Suprapubic skin (tissue), 4 donors: Measurements from ENCODE around the gene CDHR4. TPM values are rescaled to one million over a fixed set of nuclear protein-coding genes. Genes with fewer than 3 reads are reported as not detected.
"Not testable (repeated sequence)": the region's sequence is repeated elsewhere in the genome, so short reads cannot be mapped to it uniquely, and the experiment has no call there.

Source experiments
- DNase-seq, 2 donors: peaks; one replicate each; pipeline ENCODE4 v3.0.0-alpha.2; 2019; ENCODE audit warnings: low spot score in 2 of 2
- H3K27ac ChIP-seq: fragments of 200-600 bp; sonication (generic); one replicate; pipeline ENCODE4 v1.5.1; 2019
- H3K27me3 ChIP-seq: fragments of 200-600 bp; sonication (generic); one replicate; pipeline ENCODE4 v1.5.1; 2019
- H3K36me3 ChIP-seq: fragments of 200-600 bp; sonication (generic); one replicate; pipeline ENCODE4 v1.5.1; 2019
- H3K4me1 ChIP-seq: fragments of 200-600 bp; sonication (generic); one replicate; pipeline ENCODE4 v1.5.1; 2019
- H3K4me3 ChIP-seq: fragments of 200-600 bp; sonication (generic); one replicate; pipeline ENCODE4 v1.5.1; 2019; ENCODE audit warnings: mild to moderate bottlenecking
- H3K9me3 ChIP-seq: fragments of 200-600 bp; sonication (generic); one replicate; pipeline ENCODE4 v1.5.1; 2019
- EP300 ChIP-seq: sonication (generic); formaldehyde crosslinking; IDR thresholded peaks from one replicate; pipeline ENCODE4 v1.6.1; 2017; ENCODE audit warnings: antibody characterized with exemption
- POLR2A ChIP-seq, 2 donors: fragments of 450-650 bp; IDR thresholded peaks; one replicate each; pipeline ENCODE4 v1.6.1; 2017; ENCODE audit warnings: antibody characterized with exemption in 2 of 2, mild to moderate bottlenecking in 2 of 2, moderate library complexity in 2 of 2
- POLR2AphosphoS5 ChIP-seq, 3 donors: sonication (generic); formaldehyde crosslinking; IDR thresholded peaks; one replicate each; pipeline ENCODE4 v1.6.1; 2017; ENCODE audit warnings: antibody characterized with exemption in 3 of 3
- WGBS: methylation state at CpG from one replicate; pipeline ENCODE4 v1.1.5; 2018; 5-methylcytosine and 5-hydroxymethylcytosine counted together
- total RNA-seq, 4 donors: library from RNA; depleted of rRNA; stranded (reverse); fragments of >200 nt; gene quantifications; one replicate each; pipeline ENCODE4 v1.1.0, GENCODE V29; 2016
- TF ChIP-seq, protein P1 (sequence below), 2 donors: fragments of 200-600 bp in 1 of 2; fragments of 450-650 bp in 1 of 2; sonication (generic) in 1 of 2; IDR thresholded peaks; one replicate each; pipeline ENCODE4 v1.5.1; 2016 to 2019; ENCODE audit warnings: antibody characterized with exemption in 2 of 2, mild to moderate bottlenecking in 1 of 2, moderate library complexity in 1 of 2

The CDHR4 gene
- total RNA-seq, 4 donors from 2014 or later, result 0.45 to 0.89 TPM; not detected in 2

DNA sequence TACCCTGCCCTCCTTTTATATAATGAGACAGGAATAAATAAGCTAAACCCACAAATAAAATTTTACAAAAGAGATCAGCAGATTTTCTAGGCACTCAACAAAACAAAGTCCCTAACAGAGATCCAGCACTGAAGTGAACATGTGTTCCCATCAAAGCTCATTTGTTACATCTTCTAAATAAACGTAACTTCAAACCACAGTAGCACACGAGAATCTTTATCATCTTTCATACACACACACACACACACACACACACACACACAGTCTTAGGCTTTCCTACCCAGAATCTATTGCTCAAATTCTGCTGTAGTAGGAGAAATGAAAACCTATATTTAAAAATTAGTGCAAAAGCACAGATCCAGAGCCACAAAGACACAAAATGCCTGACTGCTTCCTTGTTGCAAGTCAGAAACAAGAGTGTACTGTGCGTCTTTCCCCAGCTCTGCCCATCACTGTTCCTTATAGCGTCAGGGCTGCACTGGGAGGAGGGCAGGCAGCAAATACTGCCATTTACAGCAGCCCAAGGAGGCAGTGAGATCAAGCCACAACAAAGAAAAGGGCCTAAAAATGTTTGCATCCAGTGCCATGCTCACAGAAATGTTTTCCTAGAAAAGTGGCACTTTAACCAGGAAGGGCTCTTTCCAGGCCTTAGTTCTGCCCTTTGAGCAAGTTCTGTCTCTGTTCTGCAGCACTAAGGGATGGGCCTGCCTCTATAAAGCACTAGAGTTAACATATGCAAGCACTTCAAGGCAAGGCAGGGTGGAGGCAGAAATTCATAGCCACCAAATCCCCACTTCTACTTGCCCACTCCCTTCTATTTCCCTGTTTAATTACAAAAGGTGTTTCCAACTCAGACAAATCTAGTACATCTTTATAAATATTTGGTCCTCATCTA lies 19.3 kb downstream of the CDHR4 start:
- H3K27ac ChIP-seq, result no peak overlapping the region
- peak in 1 of 2 donors; percentile 24 for DNase-seq
- WGBS, result 69% methylated on average over 4 of the region's 4 CpGs

DNA sequence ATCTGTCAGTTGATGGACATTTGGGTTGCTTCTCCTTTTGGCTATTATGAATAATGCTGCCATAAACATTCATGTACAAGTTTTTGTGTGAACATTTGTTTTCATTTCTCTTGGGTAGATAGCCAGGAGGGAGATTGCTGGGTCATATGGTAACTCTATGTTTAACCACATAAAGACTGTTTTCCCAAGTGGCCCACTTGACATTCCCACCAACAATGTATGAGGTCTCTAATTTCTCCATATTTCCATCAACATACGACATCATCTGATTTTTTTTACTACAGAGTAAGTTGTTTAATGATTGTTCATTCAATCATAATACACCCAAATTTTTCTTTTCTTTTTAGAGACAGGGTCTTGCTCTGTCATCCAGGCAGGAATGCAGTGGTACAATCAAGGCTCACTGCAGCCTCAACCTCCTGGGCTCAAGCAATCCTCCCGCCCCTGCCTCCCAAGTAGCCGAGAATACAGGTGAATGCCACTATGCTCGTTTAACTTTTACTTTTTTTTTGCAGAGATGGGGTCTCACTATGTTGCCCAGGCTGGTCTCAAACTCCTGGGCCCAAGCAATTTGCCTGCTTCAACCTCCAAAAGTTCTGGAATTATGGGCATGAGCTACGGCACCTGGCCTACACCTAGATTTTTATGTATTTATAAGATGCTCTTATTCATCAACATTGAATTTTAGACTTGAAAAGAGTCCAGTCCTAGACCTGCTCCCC lies 20.2 kb downstream of the CDHR4 start:
- H3K9me3 ChIP-seq, result no peaks in the 10 kb centered on the region
- peaks cover 28% of the 10 kb centered on the region for H3K36me3 ChIP-seq
- WGBS, result 94% methylated on average over 5 of the region's 5 CpGs
- DNase-seq, result peak in 1 of 2 donors; percentile 8
- TF ChIP-seq, protein P1, sequence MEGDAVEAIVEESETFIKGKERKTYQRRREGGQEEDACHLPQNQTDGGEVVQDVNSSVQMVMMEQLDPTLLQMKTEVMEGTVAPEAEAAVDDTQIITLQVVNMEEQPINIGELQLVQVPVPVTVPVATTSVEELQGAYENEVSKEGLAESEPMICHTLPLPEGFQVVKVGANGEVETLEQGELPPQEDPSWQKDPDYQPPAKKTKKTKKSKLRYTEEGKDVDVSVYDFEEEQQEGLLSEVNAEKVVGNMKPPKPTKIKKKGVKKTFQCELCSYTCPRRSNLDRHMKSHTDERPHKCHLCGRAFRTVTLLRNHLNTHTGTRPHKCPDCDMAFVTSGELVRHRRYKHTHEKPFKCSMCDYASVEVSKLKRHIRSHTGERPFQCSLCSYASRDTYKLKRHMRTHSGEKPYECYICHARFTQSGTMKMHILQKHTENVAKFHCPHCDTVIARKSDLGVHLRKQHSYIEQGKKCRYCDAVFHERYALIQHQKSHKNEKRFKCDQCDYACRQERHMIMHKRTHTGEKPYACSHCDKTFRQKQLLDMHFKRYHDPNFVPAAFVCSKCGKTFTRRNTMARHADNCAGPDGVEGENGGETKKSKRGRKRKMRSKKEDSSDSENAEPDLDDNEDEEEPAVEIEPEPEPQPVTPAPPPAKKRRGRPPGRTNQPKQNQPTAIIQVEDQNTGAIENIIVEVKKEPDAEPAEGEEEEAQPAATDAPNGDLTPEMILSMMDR (IDR thresholded peaks at IDR 0.05), result no peak
- TF ChIP-seq EP300 (no peak), POLR2AphosphoS5 (IDR thresholded peaks at IDR 0.05) (no peak), POLR2A (IDR thresholded peaks at IDR 0.05) (no peak)
- H3K4me3 ChIP-seq, result no peak overlapping the region
- H3K4me1 ChIP-seq, result peaks cover 35% of the 10 kb centered on the region
- no peak overlapping the region for H3K27ac ChIP-seq
- no peaks in the 10 kb centered on the region for H3K27me3 ChIP-seq

More for the DNA sequence above, 19.3 kb downstream of the CDHR4 start:
- TF ChIP-seq EP300 (no peak), POLR2AphosphoS5 (IDR thresholded peaks at IDR 0.05) (no peak), POLR2A (IDR thresholded peaks at IDR 0.05) (no peak)
- TF ChIP-seq, protein P1 (IDR thresholded peaks at IDR 0.05), result no peak
- no peak overlapping the region for H3K4me3 ChIP-seq
- H3K4me1 ChIP-seq, result peaks cover 40% of the 10 kb centered on the region
- H3K36me3 ChIP-seq, result peaks cover 28% of the 10 kb centered on the region
- no peaks in the 10 kb centered on the region for H3K27me3 ChIP-seq
- H3K9me3 ChIP-seq, result no peaks in the 10 kb centered on the region

DNA sequence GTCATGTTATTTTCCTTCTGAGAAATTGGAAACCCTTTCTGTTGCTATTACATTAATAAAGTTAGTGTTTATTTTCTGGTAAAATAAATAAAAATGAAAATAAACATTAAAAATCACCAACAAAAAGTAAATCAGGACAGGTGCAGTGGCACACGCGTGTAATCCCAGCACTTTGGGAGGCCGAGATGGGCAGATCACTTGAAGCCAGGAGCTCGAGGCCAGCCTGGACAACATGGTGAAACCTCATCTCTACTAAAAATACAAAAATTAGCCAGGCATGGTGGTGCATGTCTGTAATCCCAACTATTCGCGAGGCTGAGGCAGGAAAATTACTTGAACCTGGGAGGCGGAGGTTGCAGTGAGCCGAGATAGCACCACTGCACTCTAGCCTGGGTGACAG lies 23.6 kb downstream of the CDHR4 start:
- not testable (repeated sequence) for H3K27ac ChIP-seq, H3K27me3 ChIP-seq, H3K4me3 ChIP-seq, H3K9me3 ChIP-seq
- H3K4me1 ChIP-seq, result peaks cover 13% of the 10 kb centered on the region
- peaks cover 17% of the 10 kb centered on the region for H3K36me3 ChIP-seq
- WGBS, result 93% methylated on average over 8 of the region's 8 CpGs
- DNase-seq, result peak in 1 of 2 donors; percentile 31

DNA sequence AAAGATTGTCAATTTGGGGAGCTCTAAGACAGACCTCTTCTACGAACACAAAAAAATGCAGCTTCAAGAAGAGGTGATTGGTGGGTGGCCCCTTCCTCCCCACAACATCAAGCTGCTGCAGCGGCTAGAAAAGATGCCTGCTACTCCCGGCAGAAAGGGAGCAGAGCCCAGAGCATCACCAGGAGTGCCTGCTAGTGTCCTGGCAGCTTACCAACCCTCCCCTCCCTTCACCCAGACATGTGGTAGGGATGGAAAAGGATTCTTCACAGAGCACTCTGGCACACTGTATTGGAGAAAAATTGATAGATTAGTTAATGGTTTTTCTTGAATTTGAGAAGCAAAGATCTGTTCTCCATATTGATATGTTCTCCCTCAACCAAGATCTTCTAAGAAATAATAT lies 24.1 kb downstream of the CDHR4 start:
- H3K27ac ChIP-seq, result no peak overlapping the region
- peak in 1 of 2 donors; percentile 21 for DNase-seq
- H3K4me3 ChIP-seq, result no peak overlapping the region
- peaks cover 7% of the 10 kb centered on the region for H3K4me1 ChIP-seq
- H3K36me3 ChIP-seq, result peaks cover 15% of the 10 kb centered on the region
- no peaks in the 10 kb centered on the region for H3K27me3 ChIP-seq
- 69% methylated on average over 3 of the region's 3 CpGs for WGBS
- TF ChIP-seq POLR2AphosphoS5 (IDR thresholded peaks at IDR 0.05) (no peak), EP300 (no peak), POLR2A (IDR thresholded peaks at IDR 0.05) (no peak)
- TF ChIP-seq, protein P1 (IDR thresholded peaks at IDR 0.05), result no peak
- no peaks in the 10 kb centered on the region for H3K9me3 ChIP-seq

DNA sequence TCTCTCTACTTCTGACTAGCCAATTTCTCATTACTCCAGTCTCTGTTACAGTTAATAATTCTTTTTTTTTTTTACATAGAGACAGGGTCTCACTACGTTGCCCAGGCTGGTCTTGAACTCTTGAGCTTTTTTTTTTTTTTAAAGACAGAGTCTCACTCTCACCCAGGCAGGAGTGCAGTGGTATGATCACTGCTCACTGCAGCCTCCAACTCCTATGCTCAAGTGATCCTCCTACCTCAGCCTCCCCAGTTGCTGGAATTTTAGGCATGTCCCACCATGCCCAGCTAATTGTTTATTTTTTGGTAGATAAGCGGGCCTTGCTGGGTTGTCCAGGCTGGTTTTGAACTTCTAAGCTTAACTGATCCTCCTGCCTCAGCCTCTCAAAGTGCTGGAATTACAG lies 27.0 kb downstream of the CDHR4 start:
- H3K27ac ChIP-seq, result no peak overlapping the region
- no peak for TF ChIP-seq POLR2AphosphoS5 (IDR thresholded peaks at IDR 0.05)
- TF ChIP-seq EP300, result no peak
- TF ChIP-seq, protein P1 (IDR thresholded peaks at IDR 0.05), result no peak
- H3K4me3 ChIP-seq, result no peak overlapping the region
- H3K36me3 ChIP-seq, result peaks cover 17% of the 10 kb centered on the region
- WGBS, result 92% methylated on average over 2 of the region's 2 CpGs
- H3K27me3 ChIP-seq, result no peaks in the 10 kb centered on the region
- H3K9me3 ChIP-seq, result no peaks in the 10 kb centered on the region
- peaks cover 3% of the 10 kb centered on the region for H3K4me1 ChIP-seq
- peak in 1 of 2 donors; percentile 26 for DNase-seq
